Loucy (cell line): Measurements from ENCODE around the gene GRM7.

Experiments
- CTCF ChIP-seq: fragments of 200-600 bp; sonication (generic); conservative IDR thresholded peaks from 2 replicates; pipeline ENCODE4 v1.5.1; 2014; ENCODE audit warnings: mild to moderate bottlenecking, antibody characterized with exemption, low read length
- EZH2phosphoT487 ChIP-seq: fragments of 200-600 bp; IDR thresholded peaks from 2 replicates; pipeline ENCODE4 v1.6.1; 2018; ENCODE audit warnings: antibody characterized with exemption, mild to moderate bottlenecking, moderate library complexity, borderline replicate concordance

- TF ChIP-seq CTCF: no peak
- no peak for TF ChIP-seq EZH2phosphoT487
These were observed 567.3 kb downstream of the GRM7 start for GRCh38 chr3:7428206-7428718.
